Activated CD8-positive, alpha-beta memory T cell treated with anti-CD3 and anti-CD28 coated beads for 1 hour (primary cell): ENCODE measurements around the gene ACTA1.
"Not testable (repeated sequence)": the region's sequence is repeated elsewhere in the genome, so short reads cannot be mapped to it uniquely, and the experiment has no call there.

Experiments
- DNase-seq, 2 donors: peaks; one replicate each; pipeline ENCODE4 v3.0.0-alpha.2; 2020; ENCODE audit warnings: low read depth in 1 of 2; ENCODE audit errors: extremely low read depth in 1 of 2

ACTA1 gene

GRCh38 chr1:229440851-229441537 is 7.1 kb upstream of the ACTA1 start:
- no peak for DNase-seq

GRCh38 chr1:229438021-229438420 is 4.1 kb upstream of the ACTA1 start:
- DNase-seq: no peak

- no peak for DNase-seq
These were observed 3.5 kb upstream of the ACTA1 start for GRCh38 chr1:229437443-229437842.

DNA sequence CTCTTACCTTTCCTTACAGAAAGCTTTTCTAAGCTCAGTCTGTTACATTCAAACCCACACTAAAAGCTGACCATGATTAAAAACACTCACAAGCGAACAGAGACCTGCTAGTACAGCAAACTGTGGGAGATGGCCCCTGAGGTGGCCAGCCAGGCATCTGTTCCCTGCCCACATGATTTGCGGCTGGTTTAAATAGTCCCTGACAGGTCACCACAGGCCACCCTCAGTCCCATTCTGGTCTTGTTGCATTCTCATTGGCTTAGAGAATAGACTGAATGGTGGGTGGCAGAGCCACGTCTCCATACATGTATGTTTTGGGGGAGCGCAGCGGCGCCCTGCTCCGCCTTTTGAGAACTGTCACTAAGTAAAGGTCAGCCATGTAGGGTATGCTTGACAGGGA is 2.3 kb upstream of the ACTA1 start:
- DNase-seq: no peak

DNA sequence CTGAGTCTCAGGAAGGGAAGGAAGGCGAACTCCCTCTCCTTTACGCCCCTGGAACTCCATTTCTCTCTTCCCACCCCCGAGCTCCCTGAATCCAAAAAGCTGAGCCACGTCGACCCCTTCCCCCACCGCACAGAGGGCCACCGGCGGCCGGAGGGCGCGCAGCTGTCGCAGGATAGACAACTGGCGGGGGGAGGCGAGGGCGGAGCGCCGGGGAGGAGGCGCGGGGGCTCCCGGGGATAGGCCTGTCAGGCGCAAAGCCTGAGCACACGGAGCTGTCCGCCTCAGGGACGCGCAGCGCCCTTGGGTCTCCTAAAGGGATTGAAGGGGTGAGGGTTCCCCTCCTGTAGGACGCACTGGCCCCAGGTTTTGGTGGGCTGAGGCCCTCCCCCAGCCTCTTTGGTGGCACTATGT is 752 bp upstream of the ACTA1 start:
- no peak for DNase-seq

- no peak for DNase-seq
These were observed 410 bp downstream of the ACTA1 start for GRCh38 chr1:229433364-229434004.

DNA sequence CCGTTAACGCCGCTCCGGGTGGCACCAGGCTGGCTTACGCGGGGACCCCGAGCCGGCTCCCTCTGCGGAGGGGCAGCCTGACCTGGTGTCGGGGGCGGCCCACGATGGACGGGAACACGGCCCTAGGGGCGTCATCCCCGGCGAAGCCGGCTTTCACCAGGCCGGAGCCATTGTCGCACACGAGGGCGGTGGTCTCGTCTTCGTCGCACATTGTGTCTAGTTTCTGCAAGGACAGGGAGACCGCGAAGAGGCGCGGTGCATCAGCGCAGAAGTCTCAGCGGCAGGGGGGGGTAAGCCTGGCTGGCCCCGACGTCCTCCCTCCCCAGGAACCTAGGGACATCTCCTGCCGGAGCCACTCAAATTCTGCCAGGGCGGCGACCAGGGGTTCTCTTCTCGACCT is 989 bp downstream of the ACTA1 start:
- DNase-seq: no peak

GRCh38 chr1:229432116-229432461 is 1.8 kb downstream of the ACTA1 start:
- DNase-seq: no peak

GRCh38 chr1:229431284-229432115 is 2.4 kb downstream of the ACTA1 start:
- no peak for DNase-seq

DNA sequence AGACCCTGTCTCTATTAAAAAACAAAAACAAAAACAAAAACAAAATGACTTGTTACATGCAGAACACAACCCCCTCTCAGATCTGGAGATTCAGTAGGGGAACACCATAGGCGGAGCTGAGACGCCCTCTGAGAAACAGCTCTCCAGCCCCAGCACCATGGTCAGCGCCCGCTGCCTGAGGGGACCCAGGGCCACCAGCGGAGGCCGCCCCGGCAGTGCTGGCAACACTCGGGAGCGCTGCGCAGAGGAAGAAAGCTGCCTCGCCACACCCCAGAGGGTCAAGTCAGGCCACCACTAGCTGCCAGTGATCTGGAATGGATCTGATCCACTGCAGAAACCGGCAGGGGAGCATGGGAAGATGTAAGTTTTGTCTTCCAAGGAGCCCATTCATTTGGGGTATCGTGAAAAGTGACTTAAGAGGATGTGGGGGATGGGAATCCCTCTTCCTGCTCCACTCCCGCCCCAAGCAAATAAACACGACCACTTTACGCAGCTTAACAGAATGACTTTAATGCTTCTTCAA is 3.1 kb downstream of the ACTA1 start:
- peak in 1 of 2 donors; percentile 31 for DNase-seq

DNA sequence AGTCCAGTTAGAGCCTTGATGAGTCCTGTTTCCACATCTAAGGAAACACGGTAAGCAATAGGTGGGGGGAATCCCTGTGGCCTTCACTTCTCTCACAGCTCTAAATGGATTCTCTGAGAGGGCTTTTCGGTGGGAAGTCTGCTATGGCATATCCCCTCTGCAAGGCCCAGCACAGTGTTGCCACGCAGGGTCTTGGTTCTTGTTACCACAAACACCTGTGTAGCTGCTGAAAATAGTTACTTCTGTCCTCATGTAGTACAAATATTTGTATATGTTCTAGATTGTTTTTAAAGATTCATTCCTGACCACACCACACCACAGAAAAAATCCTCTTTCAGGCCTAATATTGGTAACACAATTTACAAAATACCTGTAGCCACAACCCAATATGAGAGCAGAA is 5.6 kb downstream of the ACTA1 start:
- no peak for DNase-seq

- no peak for DNase-seq
These were observed 6.3 kb downstream of the ACTA1 start for GRCh38 chr1:229427572-229427971.

- DNase-seq: no peak
These were observed 8.2 kb downstream of the ACTA1 start for GRCh38 chr1:229425564-229426159.

GRCh38 chr1:229420765-229421164 is 13.1 kb downstream of the ACTA1 start:
- no peak for DNase-seq

DNA sequence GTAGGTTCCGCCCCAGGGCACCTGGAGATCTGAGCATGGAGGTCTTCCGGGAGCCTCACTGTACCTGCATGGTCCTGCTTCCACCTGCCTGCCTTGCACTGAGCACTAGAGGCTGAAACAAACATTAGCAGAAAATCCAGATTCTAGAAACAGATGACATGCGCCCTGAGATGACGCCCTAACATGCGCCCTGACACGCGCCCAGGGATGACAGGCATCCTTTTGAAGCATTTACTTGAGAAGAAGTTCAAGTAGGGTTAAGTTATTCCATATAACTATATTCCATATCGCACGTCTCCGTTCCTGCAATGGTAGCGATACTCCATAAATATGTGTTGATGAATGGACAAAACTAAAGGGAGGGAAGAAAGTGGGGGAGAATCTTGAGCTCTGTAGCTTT is 13.7 kb downstream of the ACTA1 start:
- no peak for DNase-seq

DNA sequence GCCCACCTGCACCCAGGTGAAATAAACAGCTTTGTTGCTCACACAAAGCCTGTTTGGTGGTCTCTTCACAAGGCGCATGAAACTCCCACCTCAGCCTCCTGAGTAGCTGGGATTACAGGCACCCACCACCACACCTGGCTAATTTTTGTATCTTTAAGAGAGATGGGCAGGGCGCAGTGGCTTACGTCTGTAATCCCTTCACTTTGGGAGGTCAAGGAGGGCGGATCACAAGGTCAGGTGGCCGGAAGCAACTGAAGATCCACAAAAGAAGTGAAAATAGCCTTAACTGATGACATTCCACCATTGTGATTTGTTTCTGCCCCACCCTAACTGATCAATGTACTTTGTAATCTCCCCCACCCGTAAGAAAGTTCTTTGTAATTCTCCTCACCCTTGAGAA is 15.3 kb downstream of the ACTA1 start:
- DNase-seq: not testable (repeated sequence)

GRCh38 chr1:229412810-229413209 is 21.1 kb downstream of the ACTA1 start:
- DNase-seq: not testable (repeated sequence)

DNA sequence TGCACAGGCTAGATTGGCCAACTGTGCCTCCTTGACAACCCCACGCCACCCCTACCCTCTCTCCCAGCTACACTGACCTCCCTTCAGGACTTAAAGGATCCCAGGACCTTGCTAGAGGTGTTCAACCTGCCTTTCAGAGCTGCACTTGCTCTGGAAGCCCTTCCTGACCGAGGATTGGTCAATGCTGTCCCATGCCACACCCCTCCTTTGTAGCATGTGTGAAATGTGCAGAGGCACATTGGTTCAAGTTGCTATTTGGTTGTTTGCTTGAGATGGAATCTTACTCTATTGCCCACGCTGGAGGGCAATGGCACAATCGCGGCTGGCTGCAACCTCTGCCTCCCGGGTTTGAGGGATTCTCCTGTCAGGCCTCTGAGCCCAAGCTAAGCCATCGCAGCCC is 21.8 kb downstream of the ACTA1 start:
- no peak for DNase-seq

DNA sequence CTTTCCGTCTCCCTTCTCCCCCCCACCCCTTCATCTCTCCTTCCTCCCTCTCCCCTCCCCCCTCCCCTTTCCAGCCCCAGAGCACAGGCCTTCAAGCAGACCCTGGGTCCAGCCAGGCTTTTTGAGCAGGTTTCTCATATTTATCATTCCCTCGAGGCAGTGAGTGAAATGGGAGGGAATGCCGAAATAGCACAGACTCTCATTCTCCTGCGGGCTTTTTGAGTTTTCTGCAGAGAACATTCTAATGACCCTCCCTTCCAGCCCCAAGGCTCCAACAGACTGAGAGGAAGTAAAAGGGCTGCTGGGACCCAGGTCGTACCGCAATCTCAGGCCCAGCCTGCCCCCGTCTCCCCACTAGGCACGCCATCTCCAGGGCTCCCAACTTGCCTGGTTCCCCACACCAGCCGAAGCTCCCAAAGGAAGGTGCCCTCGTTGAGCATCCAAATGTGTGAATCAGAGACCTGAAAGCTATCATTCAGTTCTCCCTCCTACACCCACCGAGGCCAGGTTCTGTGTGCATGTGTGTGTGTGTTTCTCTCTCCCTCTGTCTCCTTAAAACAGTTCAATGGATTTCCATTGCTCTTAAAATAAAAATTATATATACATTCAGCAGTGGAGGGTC is 22.3 kb downstream of the ACTA1 start:
- no peak for DNase-seq

DNA sequence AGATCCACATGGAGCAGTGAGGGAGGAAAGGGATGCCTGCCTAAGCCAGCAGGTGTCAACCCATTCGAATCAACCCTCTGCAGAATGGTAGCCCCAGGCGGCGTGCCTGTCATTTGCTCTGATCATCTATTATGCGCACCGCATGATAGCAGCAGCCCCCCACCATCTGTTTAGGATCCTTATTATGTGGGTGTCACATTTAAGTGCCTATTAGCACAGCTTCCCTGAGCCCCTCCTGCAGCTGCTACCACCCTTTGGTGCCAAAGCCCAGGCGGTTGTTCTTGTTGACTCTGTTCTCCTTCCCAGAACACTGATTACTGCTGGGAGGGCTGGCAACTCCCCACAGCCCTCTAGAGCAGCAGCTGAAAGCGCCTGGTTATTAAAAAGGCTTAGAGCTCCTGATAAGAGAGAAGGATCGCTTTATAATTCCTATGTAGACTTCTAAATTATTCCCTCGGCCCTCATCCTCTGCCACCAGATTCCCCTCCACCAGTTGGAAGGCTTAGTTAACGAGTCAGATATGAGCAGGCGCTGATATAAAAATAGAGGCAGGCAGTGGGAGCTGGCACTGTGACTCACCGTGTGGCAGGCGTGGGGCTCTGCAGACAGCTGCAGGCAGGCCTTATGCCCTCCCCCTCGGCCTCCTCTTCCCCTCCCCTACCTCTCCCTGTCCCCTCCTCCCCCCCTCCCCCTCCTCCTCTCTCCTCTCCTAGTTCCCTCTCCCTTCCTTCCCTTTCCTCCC is 23.0 kb downstream of the ACTA1 start:
- DNase-seq: no peak
